ENCODE measurements around the gene CTTN. TPM values are rescaled to one million over a fixed set of nuclear protein-coding genes. Genes with fewer than 3 reads are reported as not detected.

Gene CTTN
- total and polyA plus RNA-seq, 8 donors = 69.8 to 390 (median 289) TPM

DNA sequence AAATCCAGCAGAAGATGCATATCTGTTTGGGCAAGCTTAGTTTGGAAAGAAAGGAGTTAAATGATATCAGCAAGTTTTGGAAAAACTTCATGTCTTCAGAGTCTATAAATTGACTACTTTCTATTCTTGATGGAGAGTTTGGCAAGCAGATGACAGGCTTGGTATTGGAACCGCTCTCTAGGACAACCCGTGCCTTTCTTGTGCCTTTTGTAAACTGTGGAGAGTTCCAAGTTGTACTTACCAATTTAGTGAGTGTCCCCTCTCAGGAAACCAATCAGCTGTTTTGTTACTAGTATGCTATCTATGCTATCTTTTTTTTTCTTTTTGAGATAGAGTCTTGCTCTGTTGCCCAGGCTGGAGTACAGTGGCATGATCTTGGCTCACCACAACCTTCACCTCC, 43.7 kb upstream of the CTTN start:
- 90 to 97% (median 94%) methylated on average over 2 of the region's 2 CpGs for WGBS, 5 donors
- H3K27ac ChIP-seq = no peak overlapping the region
- TF ChIP-seq, protein P1, sequence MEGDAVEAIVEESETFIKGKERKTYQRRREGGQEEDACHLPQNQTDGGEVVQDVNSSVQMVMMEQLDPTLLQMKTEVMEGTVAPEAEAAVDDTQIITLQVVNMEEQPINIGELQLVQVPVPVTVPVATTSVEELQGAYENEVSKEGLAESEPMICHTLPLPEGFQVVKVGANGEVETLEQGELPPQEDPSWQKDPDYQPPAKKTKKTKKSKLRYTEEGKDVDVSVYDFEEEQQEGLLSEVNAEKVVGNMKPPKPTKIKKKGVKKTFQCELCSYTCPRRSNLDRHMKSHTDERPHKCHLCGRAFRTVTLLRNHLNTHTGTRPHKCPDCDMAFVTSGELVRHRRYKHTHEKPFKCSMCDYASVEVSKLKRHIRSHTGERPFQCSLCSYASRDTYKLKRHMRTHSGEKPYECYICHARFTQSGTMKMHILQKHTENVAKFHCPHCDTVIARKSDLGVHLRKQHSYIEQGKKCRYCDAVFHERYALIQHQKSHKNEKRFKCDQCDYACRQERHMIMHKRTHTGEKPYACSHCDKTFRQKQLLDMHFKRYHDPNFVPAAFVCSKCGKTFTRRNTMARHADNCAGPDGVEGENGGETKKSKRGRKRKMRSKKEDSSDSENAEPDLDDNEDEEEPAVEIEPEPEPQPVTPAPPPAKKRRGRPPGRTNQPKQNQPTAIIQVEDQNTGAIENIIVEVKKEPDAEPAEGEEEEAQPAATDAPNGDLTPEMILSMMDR (IDR thresholded peaks at IDR 0.05) = no peak
- TF ChIP-seq POLR2AphosphoS5 (IDR thresholded peaks at IDR 0.05) (no peak), POLR2A (IDR thresholded peaks at IDR 0.05) (no peak), EP300 (IDR thresholded peaks at IDR 0.05) (no peak)
- H3K36me3 ChIP-seq = peaks cover 45 to 93% (median 88%) of the 10 kb centered on the region in 4 donors
- H3K4me1 ChIP-seq = no peaks in the 10 kb centered on the region
- H3K4me3 ChIP-seq = no peak overlapping the region
- H3K27me3 ChIP-seq = no peaks in the 10 kb centered on the region
- intact Hi-C loops (cut with DNase I; ENCODE audit: low total_unique reads) = no loop called here
- H3K9me3 ChIP-seq = no peaks in the 10 kb centered on the region
- no peak for DNase-seq

DNA sequence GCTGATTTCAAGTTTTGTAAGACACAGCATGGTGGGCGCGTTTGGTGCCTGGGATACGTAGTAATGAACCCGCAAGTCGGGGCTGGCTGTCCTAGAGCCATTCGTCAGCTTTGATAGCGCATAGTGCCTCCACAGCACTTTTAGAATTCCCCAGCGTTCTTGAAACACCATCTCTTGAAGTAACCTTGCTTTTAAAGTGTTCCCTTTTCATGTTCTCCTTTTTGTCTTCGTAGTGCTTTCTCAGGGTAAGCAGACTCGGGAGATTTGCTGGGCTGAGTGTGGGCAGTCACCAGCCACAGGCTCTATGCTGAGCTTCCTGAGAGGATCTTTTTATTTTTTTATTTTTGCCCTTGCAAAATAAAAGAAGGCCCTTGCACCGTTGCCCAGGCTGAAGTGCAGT, 39.6 kb upstream of the CTTN start:
- intact Hi-C loops (cut with DNase I; ENCODE audit: low total_unique reads) = no loop called here
- TF ChIP-seq, protein P1 (IDR thresholded peaks at IDR 0.05) = no peak
- TF ChIP-seq POLR2A (IDR thresholded peaks at IDR 0.05) (no peak), POLR2AphosphoS5 (IDR thresholded peaks at IDR 0.05) (no peak), EP300 (IDR thresholded peaks at IDR 0.05) (no peak)
- H3K9me3 ChIP-seq = no peaks in the 10 kb centered on the region
- peaks cover 58 to 100% (median 97%) of the 10 kb centered on the region in 4 donors for H3K36me3 ChIP-seq
- H3K4me3 ChIP-seq = no peak overlapping the region
- H3K27me3 ChIP-seq = no peaks in the 10 kb centered on the region
- DNase-seq = no peak
- H3K27ac ChIP-seq = no peak overlapping the region
- H3K4me1 ChIP-seq = no peaks in the 10 kb centered on the region
- 87 to 94% (median 88%) methylated on average over 11 of the region's 11 CpGs for WGBS, 5 donors

DNA sequence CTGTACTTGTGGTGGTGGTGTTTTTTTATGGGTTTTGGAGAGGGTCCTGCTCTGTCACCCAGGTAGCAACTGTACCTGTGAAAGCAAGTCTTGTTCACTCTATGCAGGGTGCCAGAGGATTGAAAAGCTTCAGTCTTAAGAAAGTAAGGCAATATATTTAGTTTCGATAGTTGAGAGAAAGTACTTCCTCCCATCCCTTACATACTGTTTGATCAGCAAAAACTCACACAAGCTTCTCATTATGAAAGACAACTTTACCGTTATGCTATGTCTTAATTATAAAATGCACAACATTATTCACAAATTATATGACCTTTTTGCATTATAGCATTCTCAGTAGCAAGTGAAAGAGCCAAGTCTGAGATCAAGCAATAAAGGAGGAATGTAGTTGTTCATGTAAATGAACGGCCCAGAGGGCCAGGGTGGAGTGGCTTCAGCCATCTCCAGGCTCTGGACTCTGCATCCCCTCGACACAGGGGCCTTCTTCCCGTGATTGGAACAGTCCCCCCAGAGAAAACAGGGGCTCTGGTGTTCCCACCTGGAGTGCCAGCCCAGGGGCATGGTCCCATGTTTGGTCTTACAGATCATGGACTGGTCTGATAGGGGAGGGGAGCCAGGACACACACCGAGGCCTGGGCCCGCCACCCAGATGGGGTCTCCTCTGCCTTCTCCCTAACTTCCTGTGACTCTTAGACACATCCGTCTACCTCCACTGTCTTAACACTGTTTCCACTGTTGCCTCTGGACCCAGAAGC, 38.7 kb upstream of the CTTN start:
- Histone ChIP-seq H3K4me3 (no peak overlapping the region), H3K9me3 (no peaks in the 10 kb centered on the region), H3K27me3 (no peaks in the 10 kb centered on the region), H3K36me3 (peaks cover 53 to 100% (median 97%) of the 10 kb centered on the region in 4 donors), H3K27ac (no peak overlapping the region), H3K4me1 (no peaks in the 10 kb centered on the region)
- DNase-seq = no peak
- intact Hi-C loops (cut with DNase I; ENCODE audit: low total_unique reads) = no loop called here
- TF ChIP-seq, protein P1 (IDR thresholded peaks at IDR 0.05) = no peak
- no peak for TF ChIP-seq POLR2A (IDR thresholded peaks at IDR 0.05)
- TF ChIP-seq EP300 (IDR thresholded peaks at IDR 0.05) = no peak
- TF ChIP-seq POLR2AphosphoS5 (IDR thresholded peaks at IDR 0.05) = no peak
- 88 to 98% (median 95%) methylated on average over 8 of the region's 8 CpGs for WGBS, 5 donors

DNA sequence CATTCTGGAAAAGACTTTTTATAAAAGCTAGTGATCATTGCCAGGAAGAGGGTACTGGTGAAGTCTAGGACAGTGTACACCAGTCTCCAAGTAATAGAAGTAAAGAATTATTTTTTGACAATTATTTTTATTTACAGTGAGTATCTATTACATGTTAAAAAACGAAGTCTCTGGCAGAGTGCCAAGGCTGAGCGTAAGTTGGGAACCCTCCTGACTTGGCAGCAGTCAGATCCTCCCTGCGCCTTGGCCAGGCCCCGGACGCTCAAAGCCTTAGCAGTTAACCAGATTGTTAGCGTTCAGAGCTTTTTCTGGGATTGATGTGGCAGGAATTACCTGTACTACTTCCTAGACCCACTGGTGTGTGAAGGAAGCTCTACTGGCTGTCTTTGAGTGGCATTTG, 38.1 kb upstream of the CTTN start:
- H3K4me1 ChIP-seq = no peaks in the 10 kb centered on the region
- H3K27me3 ChIP-seq = no peaks in the 10 kb centered on the region
- intact Hi-C loops (cut with DNase I; ENCODE audit: low total_unique reads) = no loop called here
- TF ChIP-seq POLR2AphosphoS5 (IDR thresholded peaks at IDR 0.05) = no peak
- no peak for TF ChIP-seq POLR2A (IDR thresholded peaks at IDR 0.05)
- no peak for TF ChIP-seq EP300 (IDR thresholded peaks at IDR 0.05)
- TF ChIP-seq, protein P1 (IDR thresholded peaks at IDR 0.05) = no peak
- no peaks in the 10 kb centered on the region for H3K9me3 ChIP-seq
- 70 to 82% (median 79%) methylated on average over 6 of the region's 6 CpGs for WGBS, 5 donors
- H3K27ac ChIP-seq = no peak overlapping the region
- DNase-seq = no peak
- H3K36me3 ChIP-seq = peaks cover 47 to 100% (median 97%) of the 10 kb centered on the region in 4 donors
- H3K4me3 ChIP-seq = no peak overlapping the region
